ENCODE results near the gene FOXG1.

DNA sequence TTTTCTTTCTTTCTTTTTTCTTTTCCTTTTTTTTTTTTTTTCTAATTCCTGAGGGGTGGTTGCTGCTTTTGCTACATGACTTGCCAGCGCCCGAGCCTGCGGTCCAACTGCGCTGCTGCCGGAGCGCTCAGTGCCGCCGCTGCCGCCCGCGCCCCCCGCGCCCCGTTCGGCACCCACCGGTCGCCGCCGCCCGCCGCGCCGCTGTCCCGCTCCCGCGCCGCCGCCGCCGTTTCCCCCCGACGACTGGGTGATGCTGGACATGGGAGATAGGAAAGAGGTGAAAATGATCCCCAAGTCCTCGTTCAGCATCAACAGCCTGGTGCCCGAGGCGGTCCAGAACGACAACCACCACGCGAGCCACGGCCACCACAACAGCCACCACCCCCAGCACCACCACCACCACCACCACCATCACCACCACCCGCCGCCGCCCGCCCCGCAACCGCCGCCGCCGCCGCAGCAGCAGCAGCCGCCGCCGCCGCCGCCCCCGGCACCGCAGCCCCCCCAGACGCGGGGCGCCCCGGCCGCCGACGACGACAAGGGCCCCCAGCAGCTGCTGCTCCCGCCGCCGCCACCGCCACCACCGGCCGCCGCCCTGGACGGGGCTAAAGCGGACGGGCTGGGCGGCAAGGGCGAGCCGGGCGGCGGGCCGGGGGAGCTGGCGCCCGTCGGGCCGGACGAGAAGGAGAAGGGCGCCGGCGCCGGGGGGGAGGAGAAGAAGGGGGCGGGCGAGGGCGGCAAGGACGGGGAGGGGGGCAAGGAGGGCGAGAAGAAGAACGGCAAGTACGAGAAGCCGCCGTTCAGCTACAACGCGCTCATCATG lies 654 bp downstream of the FOXG1 start:
- TF ChIP-seq, protein P1, sequence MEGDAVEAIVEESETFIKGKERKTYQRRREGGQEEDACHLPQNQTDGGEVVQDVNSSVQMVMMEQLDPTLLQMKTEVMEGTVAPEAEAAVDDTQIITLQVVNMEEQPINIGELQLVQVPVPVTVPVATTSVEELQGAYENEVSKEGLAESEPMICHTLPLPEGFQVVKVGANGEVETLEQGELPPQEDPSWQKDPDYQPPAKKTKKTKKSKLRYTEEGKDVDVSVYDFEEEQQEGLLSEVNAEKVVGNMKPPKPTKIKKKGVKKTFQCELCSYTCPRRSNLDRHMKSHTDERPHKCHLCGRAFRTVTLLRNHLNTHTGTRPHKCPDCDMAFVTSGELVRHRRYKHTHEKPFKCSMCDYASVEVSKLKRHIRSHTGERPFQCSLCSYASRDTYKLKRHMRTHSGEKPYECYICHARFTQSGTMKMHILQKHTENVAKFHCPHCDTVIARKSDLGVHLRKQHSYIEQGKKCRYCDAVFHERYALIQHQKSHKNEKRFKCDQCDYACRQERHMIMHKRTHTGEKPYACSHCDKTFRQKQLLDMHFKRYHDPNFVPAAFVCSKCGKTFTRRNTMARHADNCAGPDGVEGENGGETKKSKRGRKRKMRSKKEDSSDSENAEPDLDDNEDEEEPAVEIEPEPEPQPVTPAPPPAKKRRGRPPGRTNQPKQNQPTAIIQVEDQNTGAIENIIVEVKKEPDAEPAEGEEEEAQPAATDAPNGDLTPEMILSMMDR (IDR thresholded peaks at IDR 0.05), result no peak
- no peak for TF ChIP-seq POLR2A (IDR thresholded peaks at IDR 0.05)
